H1 (cell line): Measurements from ENCODE around the gene AKIRIN2. TPM values are rescaled to one million over a fixed set of nuclear protein-coding genes. Genes with fewer than 3 reads are reported as not detected.

Experiments used
- ATF3 ChIP-seq: IDR thresholded peaks from 2 replicates; pipeline ENCODE4 v1.6.1; 2011; ENCODE audit warnings: low read depth, mild to moderate bottlenecking, low read length; ENCODE audit not compliant: insufficient read depth
- polyA plus RNA-seq, 7 experiments: library from polyadenylated mRNA; depleted of rRNA in 3 of 7; stranded (reverse) in 5 of 7; unstranded in 2 of 7; fragments of >200 nt in 5 of 7; fragments of 200-250 nt in 2 of 7; gene quantifications; 1 replicate in 5 of 7; 2 replicates in 1 of 7; 4 replicates in 1 of 7; pipeline versions ENCODE4 v1.2.1 to v1.2.3, GENCODE V29; 2011 to 2013; ENCODE audit warnings: missing spikeins in 2 of 7, mixed read lengths in 2 of 7
- total RNA-seq: library from RNA; stranded (reverse); fragmentation: NEBNext Ultra II Directional; extraction: Animal tissue kit (Norgen Biotek cat#: 25700); gene quantifications from 2 replicates; pipeline ENCODE4 v1.2.1, GENCODE V29; 2021

AKIRIN2 gene
- total and polyA plus RNA-seq, 2 of the 8 experiments (the other 6 are each of a cell fraction or from before 2014, with no cell fraction given), result 35.6 to 75.3 TPM

DNA sequence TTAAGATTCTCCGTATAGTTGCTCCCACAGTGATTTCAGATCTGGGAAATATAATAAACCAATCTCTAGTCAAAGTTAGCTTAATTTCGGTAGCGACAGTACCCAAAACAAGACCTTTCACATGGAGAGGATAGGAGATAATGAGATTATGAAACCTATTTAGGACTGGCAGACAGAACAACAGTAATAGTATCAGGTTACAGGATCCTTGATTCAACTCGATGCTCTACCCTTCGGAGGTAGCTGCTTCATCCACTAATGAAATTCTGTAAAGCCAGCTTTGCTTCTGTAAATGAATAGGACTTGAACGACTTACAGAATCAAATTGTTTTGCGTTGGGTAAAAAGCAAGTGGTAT, 534 bp upstream of the AKIRIN2 start (continued):
- no peak for TF ChIP-seq ATF3
